Activated T-helper 9 cell treated with anti-CD3 and anti-CD28 coated beads, Interleukin-2, amount 50 U/mL, for 16 hours (primary cell): Measurements from ENCODE around the gene TFCP2.

Experiments used
- DNase-seq: peaks from one replicate; pipeline ENCODE4 v3.0.0-alpha.2; 2020; ENCODE audit warnings: low read depth

Gene TFCP2

GRCh38 chr12:51156245-51156765 is 16.6 kb downstream of the TFCP2 start:
- DNase-seq: no peak

GRCh38 chr12:51152953-51153352 is 20.0 kb downstream of the TFCP2 start:
- DNase-seq: no peak

- DNase-seq: no peak
Observed at GRCh38 chr12:51150777-51151176, 22.2 kb downstream of the TFCP2 start.

- DNase-seq: no peak
Observed at GRCh38 chr12:51147309-51147708, 25.6 kb downstream of the TFCP2 start.

GRCh38 chr12:51139292-51139844 is 33.6 kb downstream of the TFCP2 start:
- no peak for DNase-seq

- no peak for DNase-seq
Observed at GRCh38 chr12:51132693-51133092, 40.2 kb downstream of the TFCP2 start.

GRCh38 chr12:51131745-51132521 is 41.0 kb downstream of the TFCP2 start:
- DNase-seq: no peak

- DNase-seq: no peak
Observed at GRCh38 chr12:51128919-51129318, 44.0 kb downstream of the TFCP2 start.

GRCh38 chr12:51127050-51127729 is 45.7 kb downstream of the TFCP2 start:
- DNase-seq: no peak

GRCh38 chr12:51126297-51126696 is 46.6 kb downstream of the TFCP2 start:
- no peak for DNase-seq

GRCh38 chr12:51124504-51124903 is 48.4 kb downstream of the TFCP2 start:
- no peak for DNase-seq

- DNase-seq: no peak
Observed at GRCh38 chr12:51122844-51123243, 50.1 kb downstream of the TFCP2 start.

GRCh38 chr12:51118706-51119105 is 54.2 kb downstream of the TFCP2 start:
- DNase-seq: no peak

GRCh38 chr12:51115533-51115932 is 57.4 kb downstream of the TFCP2 start:
- no peak for DNase-seq

- DNase-seq: no peak
Observed at GRCh38 chr12:51108136-51108535, 64.8 kb downstream of the TFCP2 start.

- DNase-seq: no peak
Observed at GRCh38 chr12:51103977-51104376, 69.0 kb downstream of the TFCP2 start.

GRCh38 chr12:51098611-51099010 is 74.3 kb downstream of the TFCP2 start:
- no peak for DNase-seq

- DNase-seq: no peak
Observed at GRCh38 chr12:51090705-51091229, 82.2 kb downstream of the TFCP2 start.

- DNase-seq: no peak
Observed at GRCh38 chr12:51087818-51088217, 85.1 kb downstream of the TFCP2 start.

GRCh38 chr12:51086933-51087332 is 86.0 kb downstream of the TFCP2 start:
- DNase-seq: no peak

GRCh38 chr12:51085757-51086156 is 87.2 kb downstream of the TFCP2 start:
- DNase-seq: no peak

- DNase-seq: peak; percentile 87
Observed at GRCh38 chr12:51083126-51083833, 89.7 kb downstream of the TFCP2 start, which contains the start of gene CSRNP2. Gene CSRNP2 (minus strand): TSS chr12:51083596. CDS start chr12:51076561, 7,035 bp downstream.
